Measurements from ENCODE around the gene FCER1G.

DNA sequence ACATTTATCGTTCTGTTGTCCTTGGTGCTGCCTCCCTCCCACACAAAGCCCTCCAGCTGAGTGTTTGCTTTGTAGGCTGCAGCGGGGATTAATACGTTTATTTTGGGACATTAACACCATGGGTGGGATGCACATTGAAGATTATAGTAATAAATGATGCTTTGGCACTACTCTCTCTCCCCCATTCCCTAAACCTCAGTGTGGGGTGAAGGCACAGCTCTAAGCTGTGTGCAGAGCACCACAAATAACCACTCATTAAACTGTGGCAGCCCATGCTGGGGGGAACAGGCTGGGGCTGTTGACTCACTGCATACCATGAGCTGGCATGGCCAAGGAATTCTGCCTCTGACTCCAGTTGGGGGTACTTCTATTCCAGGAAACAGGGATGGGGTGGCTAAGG is 51.1 kb downstream of the FCER1G start:
- TF ChIP-seq, protein P1, sequence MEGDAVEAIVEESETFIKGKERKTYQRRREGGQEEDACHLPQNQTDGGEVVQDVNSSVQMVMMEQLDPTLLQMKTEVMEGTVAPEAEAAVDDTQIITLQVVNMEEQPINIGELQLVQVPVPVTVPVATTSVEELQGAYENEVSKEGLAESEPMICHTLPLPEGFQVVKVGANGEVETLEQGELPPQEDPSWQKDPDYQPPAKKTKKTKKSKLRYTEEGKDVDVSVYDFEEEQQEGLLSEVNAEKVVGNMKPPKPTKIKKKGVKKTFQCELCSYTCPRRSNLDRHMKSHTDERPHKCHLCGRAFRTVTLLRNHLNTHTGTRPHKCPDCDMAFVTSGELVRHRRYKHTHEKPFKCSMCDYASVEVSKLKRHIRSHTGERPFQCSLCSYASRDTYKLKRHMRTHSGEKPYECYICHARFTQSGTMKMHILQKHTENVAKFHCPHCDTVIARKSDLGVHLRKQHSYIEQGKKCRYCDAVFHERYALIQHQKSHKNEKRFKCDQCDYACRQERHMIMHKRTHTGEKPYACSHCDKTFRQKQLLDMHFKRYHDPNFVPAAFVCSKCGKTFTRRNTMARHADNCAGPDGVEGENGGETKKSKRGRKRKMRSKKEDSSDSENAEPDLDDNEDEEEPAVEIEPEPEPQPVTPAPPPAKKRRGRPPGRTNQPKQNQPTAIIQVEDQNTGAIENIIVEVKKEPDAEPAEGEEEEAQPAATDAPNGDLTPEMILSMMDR (IDR thresholded peaks at IDR 0.05; ENCODE audit: low read depth, low read length): no peak
- TF ChIP-seq, protein P2, sequence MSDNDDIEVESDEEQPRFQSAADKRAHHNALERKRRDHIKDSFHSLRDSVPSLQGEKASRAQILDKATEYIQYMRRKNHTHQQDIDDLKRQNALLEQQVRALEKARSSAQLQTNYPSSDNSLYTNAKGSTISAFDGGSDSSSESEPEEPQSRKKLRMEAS (IDR thresholded peaks at IDR 0.05; ENCODE audit: low read depth, low read length): no peak
- TF ChIP-seq POLR2A (IDR thresholded peaks at IDR 0.05; ENCODE audit: extremely low read depth, insufficient read length) (no peak), MYC (IDR thresholded peaks at IDR 0.05; ENCODE audit: low read depth, low read length) (no peak)
